Fibroblast of lung (primary cell): ENCODE data around the gene CACNB1. TPM values are rescaled to one million over a fixed set of nuclear protein-coding genes. Genes with fewer than 3 reads are reported as not detected.
A peak's percentile ranks its signal among the peaks of the same experiment; 100 is the strongest.

Source experiments
- DNase-seq, 2 donors: peaks; one replicate each; pipeline versions ENCODE4 v3.0.0 to v3.0.0-alpha.2; 2010; ENCODE audit warnings: low read depth in 2 of 2
- H2AFZ ChIP-seq: 2 replicates; pipeline ENCODE4 v1.5.1; 2012; ENCODE audit warnings: low read length, control low read depth, inconsistent platforms
- H3K27ac ChIP-seq: 2 replicates; pipeline ENCODE4 v1.5.1; 2011; ENCODE audit warnings: low read length, control low read depth; ENCODE audit not compliant: insufficient read depth
- H3K27me3 ChIP-seq: 2 replicates; pipeline ENCODE4 v1.5.1; 2011; ENCODE audit warnings: mild to moderate bottlenecking, low read length; ENCODE audit not compliant: control insufficient read depth, insufficient read depth
- H3K36me3 ChIP-seq: 2 replicates; pipeline ENCODE4 v1.5.1; 2011; ENCODE audit warnings: low read length; ENCODE audit not compliant: control insufficient read depth, insufficient read depth
- H3K4me1 ChIP-seq: 2 replicates; pipeline ENCODE4 v1.5.1; 2011; ENCODE audit warnings: low read length; ENCODE audit not compliant: control insufficient read depth, insufficient read depth; ENCODE audit errors: extremely low read depth
- H3K4me2 ChIP-seq: 2 replicates; pipeline ENCODE4 v1.5.1; 2011; ENCODE audit warnings: low read length, control low read depth; ENCODE audit not compliant: insufficient read depth; ENCODE audit errors: extremely low read depth
- H3K4me3 ChIP-seq, 4 experiments: fragments of 200-600 bp in 1 of 4; sonication (generic) in 1 of 4; replicated peaks in 1 of 4; 2 replicates each; pipeline ENCODE4 v1.5.1; 2011 to 2016; ENCODE audit warnings: low read length in 4 of 4, low read depth in 3 of 4, mild to moderate bottlenecking in 3 of 4, control low read depth in 2 of 4, inconsistent platforms in 1 of 4, mixed read lengths in 1 of 4; ENCODE audit not compliant: insufficient read depth in 1 of 4; ENCODE audit errors: control extremely low read depth in 1 of 4
- H3K79me2 ChIP-seq: 2 replicates; pipeline ENCODE4 v1.5.1; 2012; ENCODE audit warnings: mild to moderate bottlenecking, low read length, inconsistent platforms; ENCODE audit not compliant: control insufficient read depth, insufficient read depth
- H3K9ac ChIP-seq: 2 replicates; pipeline ENCODE4 v1.5.1; 2011; ENCODE audit warnings: mild to moderate bottlenecking, low read length, control low read depth; ENCODE audit not compliant: insufficient read depth
- H3K9me3 ChIP-seq: 2 replicates; pipeline ENCODE4 v1.5.1; 2012; ENCODE audit warnings: low read depth, low read length; ENCODE audit not compliant: control insufficient read depth, insufficient read depth
- H4K20me1 ChIP-seq: 2 replicates; pipeline ENCODE4 v1.5.1; 2011; ENCODE audit warnings: low read length; ENCODE audit not compliant: control insufficient read depth, insufficient read depth; ENCODE audit errors: extremely low read depth
- CTCF ChIP-seq, 2 donors: IDR thresholded peaks in 1 of 2; conservative IDR thresholded peaks in 1 of 2; 1 replicate in 1 of 2; 2 replicates in 1 of 2; pipeline ENCODE4 v1.5.1; 2011 to 2012; ENCODE audit warnings: low read length in 2 of 2, control low read depth in 1 of 2, inconsistent platforms in 1 of 2, low read depth in 1 of 2, mild to moderate bottlenecking in 1 of 2
- EZH2 ChIP-seq: IDR thresholded peaks from 2 replicates; pipeline ENCODE4 v1.5.1; 2012; ENCODE audit warnings: low read length, control low read depth, mild to moderate bottlenecking; ENCODE audit errors: missing control alignments
- polyA plus RNA-seq, 2 donors: library from polyadenylated mRNA; depleted of rRNA in 1 of 2; stranded (reverse) in 1 of 2; unstranded in 1 of 2; fragments of >200 nt; gene quantifications; 2 replicates each; pipeline ENCODE4 v1.2.1, GENCODE V29; 2011 to 2012; ENCODE audit warnings: missing spikeins in 1 of 2
- total RNA-seq: library from RNA; depleted of rRNA; stranded (reverse); fragments of >200 nt; gene quantifications from 2 replicates; pipeline ENCODE4 v1.2.1, GENCODE V29; 2014

Gene CACNB1
- total and polyA plus RNA-seq, 2 donors (not counting 1 experiment from before 2014, with no cell fraction given): 5.7 to 5.9 TPM

GRCh38 chr17:39134878-39135277 is 62.6 kb downstream of the CACNB1 start:
- Histone ChIP-seq H4K20me1 (no peaks in the 10 kb centered on the region), H3K36me3 (no peaks in the 10 kb centered on the region), H3K9me3 (no peaks in the 10 kb centered on the region), H3K4me3 (no peak overlapping the region), H3K27ac (no peak overlapping the region), H2AFZ (no peak overlapping the region), H3K4me2 (no peak overlapping the region), H3K9ac (no peak overlapping the region), H3K4me1 (peaks cover 17% of the 10 kb centered on the region), H3K79me2 (no peaks in the 10 kb centered on the region), H3K27me3 (no peaks in the 10 kb centered on the region)
- peak in 1 of 2 donors; percentile 72 for DNase-seq
- TF ChIP-seq EZH2 (no peak), CTCF (conservative IDR thresholded peaks at IDR 0.05 in 1 of 2, IDR thresholded peaks at IDR 0.05 in 1 of 2; ENCODE audit: low read depth in 1 of 2, low read length in 2 of 2) (no peak)

- Histone ChIP-seq H3K36me3 (no peaks in the 10 kb centered on the region), H3K79me2 (no peaks in the 10 kb centered on the region), H2AFZ (no peak overlapping the region), H3K27ac (no peak overlapping the region), H4K20me1 (no peaks in the 10 kb centered on the region), H3K4me1 (peaks cover 3% of the 10 kb centered on the region), H3K4me3 (no peak overlapping the region), H3K9me3 (no peaks in the 10 kb centered on the region), H3K9ac (no peak overlapping the region), H3K27me3 (no peaks in the 10 kb centered on the region), H3K4me2 (no peak overlapping the region)
- no peak for TF ChIP-seq CTCF (conservative IDR thresholded peaks at IDR 0.05 in 1 of 2, IDR thresholded peaks at IDR 0.05 in 1 of 2; ENCODE audit: low read depth in 1 of 2, low read length in 2 of 2)
- TF ChIP-seq EZH2: no peak
- peak; percentile 72 to 86 for DNase-seq
These were observed 65.3 kb downstream of the CACNB1 start for GRCh38 chr17:39132192-39132610.

- H3K4me2 ChIP-seq: no peak overlapping the region
- H3K9me3 ChIP-seq: no peaks in the 10 kb centered on the region
- no peaks in the 10 kb centered on the region for H4K20me1 ChIP-seq
- no peak overlapping the region for H2AFZ ChIP-seq
- H3K4me1 ChIP-seq: peaks cover 3% of the 10 kb centered on the region
- H3K27ac ChIP-seq: no peak overlapping the region
- H3K4me3 ChIP-seq: no peak overlapping the region
- peak in 1 of 2 donors; percentile 30 for DNase-seq
- H3K27me3 ChIP-seq: no peaks in the 10 kb centered on the region
- H3K9ac ChIP-seq: no peak overlapping the region
- no peaks in the 10 kb centered on the region for H3K79me2 ChIP-seq
- no peaks in the 10 kb centered on the region for H3K36me3 ChIP-seq
- no peak for TF ChIP-seq EZH2
- no peak for TF ChIP-seq CTCF (conservative IDR thresholded peaks at IDR 0.05 in 1 of 2, IDR thresholded peaks at IDR 0.05 in 1 of 2; ENCODE audit: low read depth in 1 of 2, low read length in 2 of 2)
These were observed 65.9 kb downstream of the CACNB1 start for GRCh38 chr17:39131616-39132015.
